Sigmoid colon (tissue), 4 donors: Measurements from ENCODE around the gene SYNGR1.

Source experiments
- POLR2A ChIP-seq, 2 donors: fragments of 450-650 bp; IDR thresholded peaks; one replicate each; pipeline ENCODE4 v1.6.1; 2016; ENCODE audit warnings: antibody characterized with exemption in 2 of 2, mild to moderate bottlenecking in 2 of 2, moderate library complexity in 2 of 2
- POLR2AphosphoS5 ChIP-seq, 4 donors: sonication (generic); formaldehyde crosslinking; IDR thresholded peaks; one replicate each; pipeline ENCODE4 v1.6.1; 2017; ENCODE audit warnings: antibody characterized with exemption in 4 of 4

- TF ChIP-seq POLR2AphosphoS5 (IDR thresholded peaks at IDR 0.05) = no peak
- TF ChIP-seq POLR2A (IDR thresholded peaks at IDR 0.05) = no peak
Measured at GRCh38 chr22:39352306-39352891, 2.6 kb downstream of the SYNGR1 start.
